ENCODE results near the gene USP2. TPM values are rescaled to one million over a fixed set of nuclear protein-coding genes. Genes with fewer than 3 reads are reported as not detected.
A peak's percentile ranks its signal among the peaks of the same experiment; 100 is the strongest.

The USP2 gene
- total RNA-seq, 2 donors from 2014 or later, result not detected

DNA sequence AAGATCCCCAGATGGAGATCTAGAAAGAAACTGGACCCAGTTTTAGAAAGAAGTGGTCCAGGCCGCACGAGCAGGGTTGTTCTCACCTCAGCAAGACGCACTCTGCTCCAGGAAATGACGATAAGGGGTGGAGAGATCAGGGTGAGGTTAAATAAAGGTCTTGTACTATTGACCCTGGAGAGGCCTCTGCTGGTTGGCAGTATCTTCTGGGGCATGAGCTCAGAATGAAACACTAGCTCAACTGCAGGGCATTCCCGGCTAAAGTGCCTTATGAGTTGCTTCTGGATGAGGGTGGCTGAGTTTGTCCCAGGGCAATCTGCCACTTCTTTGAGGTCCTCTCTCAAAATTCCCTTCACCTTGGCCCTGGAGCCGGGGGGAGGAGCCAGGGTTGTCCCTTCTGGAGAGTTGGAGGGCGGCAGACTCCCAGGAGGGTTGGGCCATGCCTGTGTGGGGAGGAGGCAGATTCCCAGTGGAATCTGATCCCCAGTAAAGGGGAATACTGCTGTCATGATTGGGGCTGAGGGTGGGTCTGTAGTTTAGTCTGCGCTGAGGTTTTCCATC is 10.9 kb downstream of the USP2 start:
- Mint-ChIP-seq H3K27me3 (peaks cover 18 to 22% of the 10 kb centered on the region in 2 donors), H3K4me1 (ENCODE audit: low read depth in 2 of 2) (peaks cover 0 to 2% of the 10 kb centered on the region in 2 donors), H3K27ac (no peak overlapping the region), H3K9me3 (no peaks in the 10 kb centered on the region), H3K36me3 (no peaks in the 10 kb centered on the region), H3K4me3 (no peak overlapping the region)
- DNase-seq (ENCODE audit: low spot score), result no peak
- ATAC-seq, result peak in 1 of 2 donors; percentile 49

DNA sequence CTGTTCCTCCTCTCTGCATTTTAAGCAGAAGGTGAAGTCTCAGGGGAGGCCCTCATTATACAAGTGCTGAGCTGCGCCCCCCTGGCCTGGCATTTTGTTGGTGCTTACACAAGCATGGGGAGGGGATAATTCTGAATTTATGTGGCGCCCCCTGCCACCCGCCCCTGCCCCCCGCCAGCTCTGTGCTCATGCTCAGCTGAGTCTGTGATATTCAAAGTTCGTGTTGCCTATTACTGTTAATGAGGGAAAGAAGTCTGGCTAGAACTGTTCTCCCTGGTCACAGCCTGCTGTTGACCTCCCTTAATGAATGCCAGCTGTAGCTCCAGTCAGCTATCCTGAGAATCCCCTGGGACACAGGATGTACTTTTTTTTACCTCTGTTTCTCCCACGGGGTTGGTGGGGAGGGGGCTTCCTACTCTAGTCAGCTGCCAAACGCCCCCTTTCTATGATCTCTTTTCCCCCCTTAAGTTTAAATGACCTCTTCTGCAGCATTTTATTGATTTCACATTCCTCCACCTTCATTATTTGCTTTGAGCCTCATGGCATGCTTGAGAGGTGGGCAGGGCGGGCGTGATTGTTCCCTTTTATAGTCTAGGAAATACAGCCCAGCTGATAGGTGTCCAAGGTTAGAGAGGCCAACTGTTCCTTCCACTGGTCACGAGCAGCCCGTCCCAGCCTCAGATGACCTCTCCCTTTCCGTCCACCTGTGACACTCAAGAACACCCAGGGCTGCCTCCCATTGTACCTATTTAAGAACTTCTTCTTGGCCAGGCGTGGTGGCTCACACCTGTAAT is 12.2 kb downstream of the USP2 start:
- Mint-ChIP-seq H3K27ac (no peak overlapping the region), H3K4me3 (no peak overlapping the region), H3K27me3 (peaks cover 31 to 33% of the 10 kb centered on the region in 2 donors), H3K9me3 (peaks cover 2% of the 10 kb centered on the region), H3K36me3 (no peaks in the 10 kb centered on the region), H3K4me1 (ENCODE audit: low read depth in 2 of 2) (peaks cover 6 to 8% of the 10 kb centered on the region in 2 donors)
- ATAC-seq (no peak), DNase-seq (ENCODE audit: low spot score) (no peak)

DNA sequence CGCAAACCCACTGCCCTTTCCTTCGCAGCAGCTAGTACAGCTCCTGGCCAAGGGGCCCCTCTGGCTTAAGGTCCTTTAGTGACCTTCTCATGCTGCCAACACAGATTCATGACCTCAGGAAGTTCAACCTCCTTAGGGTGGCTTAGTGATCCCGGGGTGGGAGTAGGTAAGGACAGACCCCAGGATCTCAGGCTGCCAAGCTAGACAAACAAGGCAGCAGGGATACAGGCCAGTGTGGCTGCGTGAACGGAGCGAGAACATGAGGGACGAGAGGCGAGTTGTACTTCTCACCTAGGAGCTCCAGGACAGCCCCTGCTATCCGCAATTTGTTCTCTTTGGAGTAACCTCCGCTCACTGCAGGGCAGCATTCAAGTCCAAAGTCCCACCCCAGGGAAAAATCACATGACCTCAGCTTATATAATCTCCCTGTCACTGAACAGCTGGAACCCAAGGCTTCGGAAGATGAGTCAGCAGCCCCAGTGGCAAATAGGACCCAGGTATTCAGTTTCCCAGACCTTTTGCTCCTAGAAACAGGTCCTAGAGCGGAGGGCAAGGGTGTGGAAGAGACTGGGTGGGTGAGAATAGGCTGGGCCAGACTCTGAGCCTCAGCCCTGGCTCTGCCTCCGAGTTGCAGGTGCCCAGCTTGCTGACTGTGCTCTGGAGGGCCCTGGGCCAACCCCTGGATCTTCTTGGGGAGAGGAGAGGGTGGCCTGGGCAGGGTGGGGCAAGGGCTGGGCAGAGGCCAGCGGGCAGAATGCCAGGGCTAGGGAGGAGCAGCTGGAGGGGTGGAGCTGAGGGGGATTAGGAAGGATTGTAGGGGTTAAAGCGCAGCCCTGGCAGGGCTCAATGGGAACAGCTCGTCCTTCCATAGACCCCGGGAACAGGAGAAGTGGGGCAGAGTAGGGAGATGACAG is 13.1 kb downstream of the USP2 start:
- H3K4me1 Mint-ChIP-seq (ENCODE audit: low read depth in 2 of 2), result peaks cover 6 to 7% of the 10 kb centered on the region in 2 donors
- no peaks in the 10 kb centered on the region for H3K36me3 Mint-ChIP-seq
- peaks cover 2% of the 10 kb centered on the region for H3K9me3 Mint-ChIP-seq
- no peak overlapping the region for H3K4me3 Mint-ChIP-seq
- ATAC-seq, result no peak
- H3K27me3 Mint-ChIP-seq, result peaks cover 32 to 33% of the 10 kb centered on the region in 2 donors
- H3K27ac Mint-ChIP-seq, result no peak overlapping the region
- no peak for DNase-seq (ENCODE audit: low spot score)

DNA sequence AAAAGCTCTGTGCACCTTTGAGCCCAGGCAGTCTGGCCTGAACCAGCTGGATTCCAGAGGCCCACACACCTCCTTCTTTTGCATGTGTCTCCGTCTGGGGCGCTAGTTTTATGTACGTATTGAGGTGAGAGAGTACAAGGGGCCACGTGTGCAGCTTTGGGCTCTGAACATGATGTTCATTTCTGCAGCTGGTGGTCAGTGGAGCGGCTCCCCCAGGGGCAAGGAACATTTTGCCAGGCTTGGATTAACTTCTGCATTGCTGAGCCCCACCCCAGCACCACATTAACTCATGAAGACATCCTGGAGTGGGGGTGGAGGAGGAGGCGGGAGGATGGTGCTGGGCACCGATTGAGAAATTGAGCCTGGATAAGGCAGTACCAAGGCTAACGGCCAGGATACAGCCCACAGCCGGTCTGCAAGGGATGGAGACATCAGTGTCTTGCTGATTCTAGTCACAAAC is 13.8 kb downstream of the USP2 start:
- DNase-seq (ENCODE audit: low spot score), result no peak

DNA sequence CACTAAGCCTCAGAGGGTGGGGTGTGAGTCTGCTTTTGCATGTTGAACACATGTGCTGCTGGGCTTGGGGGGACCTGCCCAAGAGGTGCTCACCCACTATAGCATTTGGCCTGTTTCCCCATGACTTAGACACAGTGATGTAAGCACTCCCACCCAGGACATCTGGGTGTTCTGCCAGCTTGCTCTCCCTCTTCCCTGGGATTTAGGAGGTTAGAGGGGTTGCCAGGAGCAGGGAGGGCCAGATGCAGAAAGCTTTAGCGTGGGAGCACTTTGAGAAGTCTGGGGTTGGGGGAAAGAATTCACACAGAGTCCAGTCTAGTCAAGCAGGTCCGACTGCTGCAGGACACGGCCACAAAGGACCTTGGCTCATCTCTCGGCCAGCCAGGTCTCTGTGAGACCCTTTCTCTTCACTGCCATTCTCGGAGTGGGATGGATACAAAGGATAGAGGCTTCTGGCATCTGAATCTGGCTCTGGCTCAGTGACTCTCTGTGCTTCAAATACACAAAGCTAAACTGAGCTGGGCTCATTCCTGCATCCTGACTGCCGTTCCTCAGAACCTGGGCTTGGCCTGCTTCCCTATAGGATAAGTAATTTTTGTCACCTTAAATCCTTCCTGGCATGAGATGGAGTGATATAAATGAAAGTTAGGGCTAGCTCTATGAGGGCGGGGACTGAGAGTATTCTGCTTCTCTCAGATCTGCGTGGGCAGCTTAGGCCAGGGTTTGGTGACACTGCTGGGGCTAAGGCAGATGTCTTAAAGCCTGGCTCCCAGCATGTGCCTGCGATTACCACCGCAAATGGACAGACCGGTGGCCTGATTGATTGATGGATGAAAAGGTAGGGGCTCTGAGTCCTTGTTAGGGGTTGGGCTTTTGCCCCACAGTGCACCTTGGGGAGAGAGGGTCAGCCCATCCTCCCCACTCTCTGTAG is 14.5 kb downstream of the USP2 start:
- H3K4me1 Mint-ChIP-seq (ENCODE audit: low read depth in 2 of 2), result peaks cover 6 to 7% of the 10 kb centered on the region in 2 donors
- DNase-seq (ENCODE audit: low spot score) (no peak), ATAC-seq (no peak)
- peaks cover 41 to 42% of the 10 kb centered on the region in 2 donors for H3K27me3 Mint-ChIP-seq
- H3K27ac Mint-ChIP-seq, result no peak overlapping the region
- peaks cover 2% of the 10 kb centered on the region for H3K9me3 Mint-ChIP-seq
- H3K4me3 Mint-ChIP-seq, result no peak overlapping the region
- no peaks in the 10 kb centered on the region for H3K36me3 Mint-ChIP-seq

More for the DNA sequence above, 13.8 kb downstream of the USP2 start:
- peaks cover 35 to 37% of the 10 kb centered on the region in 2 donors for H3K27me3 Mint-ChIP-seq
- ATAC-seq, result no peak
- no peak overlapping the region for H3K4me3 Mint-ChIP-seq
- H3K4me1 Mint-ChIP-seq (ENCODE audit: low read depth in 2 of 2), result peaks cover 6 to 7% of the 10 kb centered on the region in 2 donors
- no peak overlapping the region for H3K27ac Mint-ChIP-seq
- peaks cover 2% of the 10 kb centered on the region for H3K9me3 Mint-ChIP-seq
- H3K36me3 Mint-ChIP-seq, result no peaks in the 10 kb centered on the region

DNA sequence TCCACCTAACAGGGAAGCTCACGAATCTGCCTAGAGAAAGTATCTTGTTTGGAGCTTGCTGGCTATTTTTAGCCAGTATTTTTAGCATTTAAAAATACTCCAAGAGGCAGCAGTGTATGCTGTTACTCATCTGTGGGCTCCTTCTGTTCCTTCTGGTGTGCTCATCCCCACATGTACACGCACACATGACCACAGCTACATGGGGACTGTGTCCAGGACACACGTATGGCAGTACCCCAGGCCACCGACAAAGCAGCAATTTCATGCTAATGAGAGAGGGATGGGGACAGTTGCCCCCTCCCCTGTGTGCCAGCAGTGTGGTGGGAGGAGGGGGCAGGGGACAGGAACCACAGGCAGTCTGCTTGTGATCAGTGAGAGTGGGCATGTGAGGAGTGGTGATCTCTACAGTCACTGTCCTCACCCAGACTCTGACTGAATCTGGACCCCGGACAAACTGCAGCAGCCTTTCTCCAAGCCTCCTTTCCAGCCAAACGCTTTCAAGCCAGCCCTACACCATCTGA is 16.4 kb downstream of the USP2 start:
- Mint-ChIP-seq H3K4me1 (ENCODE audit: low read depth in 2 of 2) (peaks cover 6 to 7% of the 10 kb centered on the region in 2 donors), H3K9me3 (peaks cover 2% of the 10 kb centered on the region), H3K36me3 (no peaks in the 10 kb centered on the region), H3K27ac (no peak overlapping the region), H3K27me3 (peaks cover 43 to 47% of the 10 kb centered on the region in 2 donors), H3K4me3 (peak overlapping the region; percentile 73)
- no peak for DNase-seq (ENCODE audit: low spot score)
- ATAC-seq, result no peak

DNA sequence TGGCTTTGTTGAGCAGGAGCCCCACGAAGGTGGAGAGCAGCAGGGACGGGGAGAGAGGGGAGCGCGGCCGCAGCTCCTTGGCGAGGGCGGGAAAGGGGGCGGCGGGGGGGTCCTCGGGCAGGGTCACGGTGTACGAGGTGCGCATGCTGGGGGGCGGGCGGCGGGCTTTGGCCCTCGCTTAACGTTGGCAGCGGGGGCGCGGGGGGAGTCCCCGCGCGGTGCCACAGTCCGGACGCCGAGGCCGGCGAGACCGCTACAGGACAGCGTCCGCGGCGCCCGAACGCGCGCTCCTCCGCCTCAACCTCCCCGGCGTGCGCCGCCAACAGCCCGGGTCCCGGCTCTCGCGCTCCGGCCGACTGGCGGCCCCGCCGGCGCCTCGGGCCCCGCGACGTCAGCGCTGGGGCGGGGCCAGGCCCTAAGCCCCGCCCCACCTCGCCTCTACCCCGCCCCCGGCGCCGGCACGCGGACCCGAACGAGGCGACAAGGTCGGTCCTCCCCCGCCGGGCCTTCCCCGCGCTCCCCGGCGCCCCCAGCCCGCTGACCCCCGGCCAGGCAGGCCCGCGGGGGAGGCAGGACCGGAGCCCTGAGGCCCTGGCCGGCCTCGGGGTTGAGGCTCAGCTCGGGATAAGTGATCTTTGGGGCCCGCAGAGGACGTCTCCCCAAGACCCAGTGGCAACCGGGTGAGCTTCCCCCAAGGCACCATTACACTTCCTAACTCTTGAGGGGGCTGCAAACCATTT is 17.5 kb downstream of the USP2 start:
- Mint-ChIP-seq H3K4me1 (ENCODE audit: low read depth in 2 of 2) (peaks cover 6 to 7% of the 10 kb centered on the region in 2 donors), H3K9me3 (peaks cover 2% of the 10 kb centered on the region), H3K36me3 (no peaks in the 10 kb centered on the region), H3K27me3 (peaks cover 48 to 52% of the 10 kb centered on the region in 2 donors), H3K4me3 (peak overlapping the region; percentile 73), H3K27ac (no peak overlapping the region)
- DNase-seq (ENCODE audit: low spot score) (no peak), ATAC-seq (peak; percentile 84 to 93)

DNA sequence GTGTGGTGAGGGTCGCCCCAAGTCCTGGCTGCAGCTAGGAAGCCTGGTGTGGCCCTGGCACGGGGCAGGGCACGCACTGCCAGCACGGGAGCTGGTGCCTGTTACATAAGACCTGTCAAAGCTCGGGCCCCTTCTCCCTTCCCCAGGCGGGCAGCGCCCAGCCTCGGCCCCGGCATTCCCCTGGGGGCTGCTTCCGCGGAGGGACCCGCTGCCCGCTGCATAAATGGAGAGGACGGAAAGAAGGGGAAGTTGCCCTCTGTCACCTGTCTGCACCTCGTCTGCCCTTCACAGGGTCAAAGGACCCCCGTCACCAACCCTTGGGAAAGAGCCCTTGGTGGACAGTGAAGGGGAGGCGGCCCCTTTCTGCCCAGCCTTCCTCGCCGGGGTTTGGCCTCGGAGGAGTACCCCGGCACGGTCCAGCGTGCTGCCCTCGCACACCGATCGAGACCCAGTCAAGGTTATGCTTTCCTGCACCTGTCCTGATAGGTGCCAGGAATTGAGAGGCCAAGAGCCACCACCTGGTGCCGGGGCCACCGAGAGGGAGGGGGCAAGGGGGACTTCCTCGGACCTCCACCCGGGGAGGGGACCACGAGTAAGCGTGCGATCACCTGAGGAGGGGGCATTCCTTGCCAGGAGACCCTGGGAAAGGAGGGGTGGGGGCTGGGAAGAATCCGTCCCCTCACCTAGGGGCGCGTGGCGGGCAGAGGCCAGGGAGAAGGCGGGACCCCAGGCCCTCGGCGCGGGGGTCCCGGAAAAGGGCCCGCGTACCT is 18.2 kb downstream of the USP2 start:
- H3K27me3 Mint-ChIP-seq, result peaks cover 52 to 55% of the 10 kb centered on the region in 2 donors
- peaks cover 2% of the 10 kb centered on the region for H3K9me3 Mint-ChIP-seq
- H3K4me3 Mint-ChIP-seq, result no peak overlapping the region
- no peak for ATAC-seq
- no peaks in the 10 kb centered on the region for H3K36me3 Mint-ChIP-seq
- H3K4me1 Mint-ChIP-seq (ENCODE audit: low read depth in 2 of 2), result peaks cover 6 to 7% of the 10 kb centered on the region in 2 donors
- no peak overlapping the region for H3K27ac Mint-ChIP-seq
- no peak for DNase-seq (ENCODE audit: low spot score)

DNA sequence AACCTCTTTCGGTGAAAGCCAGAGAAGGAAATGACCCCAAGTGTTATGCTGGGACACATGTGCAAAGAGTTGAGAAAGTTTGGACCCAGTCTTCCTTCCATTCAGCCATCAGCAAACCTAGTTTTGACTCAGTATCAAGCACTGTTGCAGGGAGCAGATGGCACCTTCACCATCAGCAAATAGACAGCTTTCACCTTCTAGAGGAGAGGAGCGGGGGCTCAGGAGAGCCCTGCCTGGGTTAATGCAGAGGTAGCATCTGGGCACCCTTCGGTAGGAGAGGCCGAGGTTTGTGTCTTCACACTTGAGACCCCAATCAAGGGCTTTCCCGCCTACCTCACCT is 18.8 kb downstream of the USP2 start:
- Mint-ChIP-seq H3K27ac (no peak overlapping the region), H3K9me3 (peaks cover 2% of the 10 kb centered on the region), H3K27me3 (peaks cover 55 to 57% of the 10 kb centered on the region in 2 donors), H3K4me3 (peak overlapping the region; percentile 39), H3K4me1 (ENCODE audit: low read depth in 2 of 2) (peaks cover 6 to 8% of the 10 kb centered on the region in 2 donors), H3K36me3 (no peaks in the 10 kb centered on the region)
- no peak for ATAC-seq
- no peak for DNase-seq (ENCODE audit: low spot score)

DNA sequence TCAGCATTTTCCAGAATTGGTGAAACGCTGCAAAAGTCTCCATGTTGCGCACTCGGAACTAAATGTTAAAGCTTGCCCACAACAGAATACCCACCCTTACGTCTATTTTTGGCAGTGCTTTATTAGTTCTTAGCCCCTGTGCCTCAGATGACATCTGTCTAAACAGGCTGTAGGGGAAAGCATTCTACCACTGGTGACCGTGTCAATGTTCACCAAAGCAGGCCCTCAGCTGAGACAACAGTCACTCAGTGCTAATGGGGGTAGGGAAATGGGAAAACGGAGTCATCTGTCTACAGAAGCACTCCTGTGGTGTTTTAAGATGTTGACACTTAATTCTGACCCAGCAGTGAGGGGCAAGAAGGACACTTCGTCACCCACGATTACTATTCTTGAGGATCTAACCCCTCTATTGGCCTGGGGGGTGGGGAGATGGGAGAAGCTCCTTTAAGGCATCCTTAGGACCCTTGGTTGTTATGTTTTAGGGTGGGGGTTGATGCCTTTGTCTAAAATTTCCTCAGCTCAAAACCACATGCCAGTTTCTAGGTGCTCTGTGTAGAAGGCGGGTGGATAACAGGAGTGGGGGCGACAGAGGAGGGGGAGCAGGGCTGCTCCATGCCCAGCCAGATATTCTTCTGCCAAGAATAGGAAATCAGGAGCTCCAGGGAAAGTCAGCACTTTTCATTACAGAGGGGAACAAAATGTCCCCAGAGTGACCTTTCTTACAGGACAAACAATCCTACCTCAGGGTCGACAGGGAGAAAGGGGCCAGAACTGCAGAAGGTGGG is 19.4 kb downstream of the USP2 start:
- peaks cover 2% of the 10 kb centered on the region for H3K9me3 Mint-ChIP-seq
- no peak for ATAC-seq
- no peaks in the 10 kb centered on the region for H3K36me3 Mint-ChIP-seq
- DNase-seq (ENCODE audit: low spot score), result no peak
- peaks cover 11 to 13% of the 10 kb centered on the region in 2 donors for H3K4me1 Mint-ChIP-seq (ENCODE audit: low read depth in 2 of 2)
- peak overlapping the region; percentile 39 for H3K4me3 Mint-ChIP-seq
- H3K27me3 Mint-ChIP-seq, result peaks cover 56 to 59% of the 10 kb centered on the region in 2 donors
- no peak overlapping the region for H3K27ac Mint-ChIP-seq
